B cell (primary cell): Measurements from ENCODE around the gene DCLK1. TPM values are rescaled to one million over a fixed set of nuclear protein-coding genes. Genes with fewer than 3 reads are reported as not detected.

Source experiments
- ATAC-seq: fragments of 200-7000 bp; cut with Tn5 transposase; one replicate; pipeline ENCODE4 v1.10.0; 2021; ENCODE audit warnings: low read depth, mild to moderate bottlenecking, moderate number of reproducible peaks, moderate library complexity
- CTCF ChIA-PET: fragments of 350-600 bp; sonication (Branson Sonifier 250); formaldehyde crosslinking; loops from one replicate; lab custom pipeline; 2021; ENCODE audit warnings: antibody characterized with exemption, inconsistent platforms; lab: Charles Lee
- POLR2A ChIA-PET: fragments of 350-600 bp; sonication (Branson Sonifier 250); formaldehyde crosslinking; loops from one replicate; lab custom pipeline; 2021; ENCODE audit warnings: antibody characterized with exemption; lab: Charles Lee
- DNase-seq: peaks from one replicate; pipeline ENCODE4 v3.0.0; 2013
- H2AFZ ChIP-seq: 2 replicates; pipeline ENCODE4 v1.6.1; 2012; ENCODE audit warnings: mild to moderate bottlenecking, low read depth, low read length; ENCODE audit not compliant: insufficient read depth, poor library complexity, severe bottlenecking
- H3K27ac ChIP-seq, 2 donors: 1 replicate in 1 of 2; 2 replicates in 1 of 2; pipeline ENCODE4 v1.5.1; 2012 to 2013; ENCODE audit warnings: low read length in 2 of 2, mild to moderate bottlenecking in 2 of 2, moderate library complexity in 1 of 2
- H3K27me3 ChIP-seq, 4 experiments: fragments of 200-600 bp in 1 of 4; sonication (generic) in 1 of 4; replicated peaks in 1 of 4; 1 replicate in 2 of 4; 2 replicates in 2 of 4; pipeline versions ENCODE4 v1.6.1 to v1.7.0; 2013 to 2016; ENCODE audit warnings: low read length in 3 of 4, mild to moderate bottlenecking in 2 of 4, mixed read lengths in 1 of 4, moderate library complexity in 1 of 4; ENCODE audit not compliant: insufficient read depth in 4 of 4, control insufficient read depth in 3 of 4; ENCODE audit errors: control extremely low read depth in 1 of 4
- H3K36me3 ChIP-seq, 2 experiments: replicated peaks in 1 of 2; 1 replicate in 1 of 2; 2 replicates in 1 of 2; pipeline versions ENCODE4 v1.6.1 to v1.7.1; 2013; ENCODE audit warnings: low read length in 1 of 2; ENCODE audit not compliant: insufficient read depth in 2 of 2, control insufficient read depth in 1 of 2; ENCODE audit errors: control extremely low read depth in 1 of 2, extremely low read depth in 1 of 2
- H3K4me1 ChIP-seq, 2 donors: fragments of 200-600 bp in 1 of 2; sonication (generic) in 1 of 2; 1 replicate in 1 of 2; 2 replicates in 1 of 2; pipeline versions ENCODE4 v1.5.1 to v1.6.1; 2013 to 2017; ENCODE audit warnings: low read length in 2 of 2; ENCODE audit not compliant: control insufficient read depth in 2 of 2, insufficient read depth in 2 of 2
- H3K4me2 ChIP-seq: replicated peaks from 2 replicates; pipeline ENCODE3; 2012; ENCODE audit warnings: mild to moderate bottlenecking, low read depth, low read length; ENCODE audit not compliant: poor library complexity, severe bottlenecking
- H3K4me3 ChIP-seq, 5 experiments: fragments of 200-600 bp in 1 of 5; sonication (generic) in 1 of 5; 1 replicate in 3 of 5; 2 replicates in 2 of 5; pipeline versions ENCODE4 v1.5.1 to v1.7.0; 2011 to 2016; ENCODE audit warnings: low read length in 4 of 5, mild to moderate bottlenecking in 4 of 5, low read depth in 2 of 5, control low read depth in 1 of 5, moderate library complexity in 1 of 5; ENCODE audit not compliant: insufficient read depth in 1 of 5; ENCODE audit errors: control extremely low read depth in 1 of 5, extremely low read depth in 1 of 5
- H3K79me2 ChIP-seq: fragments of 200-600 bp; sonication (generic); one replicate; pipeline ENCODE4 v1.6.0; 2016; ENCODE audit warnings: low read length; ENCODE audit not compliant: control insufficient read depth, insufficient read depth
- H3K9ac ChIP-seq: fragments of 200-600 bp; sonication (generic); 2 replicates; pipeline ENCODE4 v1.6.1; 2017; ENCODE audit warnings: mild to moderate bottlenecking, low read length, moderate library complexity
- H3K9me3 ChIP-seq, 3 donors: one replicate each; pipeline versions ENCODE4 v1.6.1 to v1.7.1; 2013; ENCODE audit warnings: low read length in 2 of 3; ENCODE audit not compliant: control insufficient read depth in 2 of 3, insufficient read depth in 1 of 3; ENCODE audit errors: control extremely low read depth in 1 of 3
- H4K20me1 ChIP-seq: 2 replicates; pipeline ENCODE4 v1.6.0; 2012; ENCODE audit warnings: mild to moderate bottlenecking, low read length; ENCODE audit not compliant: insufficient read depth, control insufficient read depth, poor library complexity, severe bottlenecking
- H3K27ac Mint-ChIP-seq: one replicate; pipeline ENCODE4 v1.8.0; 2021; ENCODE audit warnings: mixed read lengths
- H3K27me3 Mint-ChIP-seq: one replicate; pipeline ENCODE4 v1.8.0; 2021; ENCODE audit warnings: mixed read lengths
- H3K4me1 Mint-ChIP-seq: one replicate; pipeline ENCODE4 v1.8.0; 2021; ENCODE audit warnings: mixed read lengths
- H3K4me3 Mint-ChIP-seq: one replicate; pipeline ENCODE4 v1.8.0; 2021; ENCODE audit warnings: mixed read lengths
- H3K9me3 Mint-ChIP-seq: one replicate; pipeline ENCODE4 v1.8.0; 2022; ENCODE audit warnings: mixed read lengths; ENCODE audit not compliant: insufficient read depth
- CTCF ChIP-seq: fragments of 200-600 bp; IDR thresholded peaks from one replicate; pipeline ENCODE4 v1.8.0; 2022; ENCODE audit warnings: antibody characterized with exemption, mild to moderate bottlenecking
- EZH2 ChIP-seq: IDR thresholded peaks from 2 replicates; pipeline ENCODE4 v1.6.1; 2012; ENCODE audit warnings: borderline replicate concordance, low read depth, mild to moderate bottlenecking, moderate library complexity, low read length; ENCODE audit not compliant: insufficient read depth, poor library complexity, severe bottlenecking
- WGBS: methylation state at CpG from one replicate; pipeline ENCODE4 v1.1.5; 2013; ENCODE audit warnings: missing lambda C conversion rate; ENCODE audit not compliant: insufficient coverage; 5-methylcytosine and 5-hydroxymethylcytosine counted together
- intact Hi-C: fragments of 100-400 bp; cut with micrococcal nuclease; formaldehyde crosslinking; loops from one replicate; pipeline ENCODE4 v1.10.0; 2022
- polyA plus RNA-seq: library from polyadenylated mRNA; depleted of rRNA; stranded (reverse); fragments of >200 nt; gene quantifications from 2 replicates; pipeline ENCODE4 v1.2.3, GENCODE V29; 2012
- total RNA-seq, 2 donors: library from RNA; stranded (reverse); fragments of 120-200 nt in 1 of 2; gene quantifications; 1 replicate in 1 of 2; 2 replicates in 1 of 2; pipeline versions ENCODE4 v1.2.3 to v1.2.4, GENCODE V29; 2013 to 2022

Gene DCLK1
- total and polyA plus RNA-seq, 2 donors (not counting 1 experiment from before 2014, with no cell fraction given): not detected

- no peak overlapping the region for H3K27ac ChIP-seq
- Mint-ChIP-seq H3K4me3 (no peak overlapping the region), H3K4me1 (no peaks in the 10 kb centered on the region), H3K27ac (no peak overlapping the region), H3K9me3 (peaks cover 2% of the 10 kb centered on the region), H3K27me3 (peaks cover 5% of the 10 kb centered on the region)
- ATAC-seq (no peak), DNase-seq (no peak)
- no peaks in the 10 kb centered on the region for H3K36me3 ChIP-seq
- no peaks in the 10 kb centered on the region for H3K4me1 ChIP-seq
- intact Hi-C loops: no loop called here
- H3K79me2 ChIP-seq: no peaks in the 10 kb centered on the region
- POLR2A ChIA-PET: no interaction called here
- no peak overlapping the region for H3K4me3 ChIP-seq
- no peak overlapping the region for H3K9ac ChIP-seq
- H3K4me2 ChIP-seq: no peak overlapping the region
- H4K20me1 ChIP-seq: no peaks in the 10 kb centered on the region
- no peaks in the 10 kb centered on the region for H3K9me3 ChIP-seq
- CTCF ChIA-PET: no interaction called here
- no peak overlapping the region for H2AFZ ChIP-seq
- TF ChIP-seq CTCF: no peak
- no peak for TF ChIP-seq EZH2
- no peaks in the 10 kb centered on the region for H3K27me3 ChIP-seq
- WGBS: no CpG with 5 or more reads among the region's 3 CpGs
Measured at GRCh38 chr13:35848336-35849255, 282.6 kb downstream of the DCLK1 start.

- ChIA-PET CTCF (no interaction called here), POLR2A (no interaction called here)
- TF ChIP-seq CTCF (no peak), EZH2 (no peak)
- H3K27ac Mint-ChIP-seq: no peak overlapping the region
- DNase-seq: no peak
- H3K4me1 Mint-ChIP-seq: no peaks in the 10 kb centered on the region
- no peak overlapping the region for H3K27ac ChIP-seq
- H3K4me3 Mint-ChIP-seq: no peak overlapping the region
- no peaks in the 10 kb centered on the region for H3K27me3 ChIP-seq
- no peaks in the 10 kb centered on the region for H3K79me2 ChIP-seq
- no peak overlapping the region for H3K9ac ChIP-seq
- no peaks in the 10 kb centered on the region for H3K27me3 Mint-ChIP-seq
- H3K36me3 ChIP-seq: no peaks in the 10 kb centered on the region
- no peaks in the 10 kb centered on the region for H4K20me1 ChIP-seq
- H3K9me3 Mint-ChIP-seq: no peaks in the 10 kb centered on the region
- H3K4me1 ChIP-seq: no peaks in the 10 kb centered on the region
- no peak overlapping the region for H2AFZ ChIP-seq
- no peak overlapping the region for H3K4me3 ChIP-seq
- no peak overlapping the region for H3K4me2 ChIP-seq
- peaks cover 0 to 3% (median 0%) of the 10 kb centered on the region in 3 donors for H3K9me3 ChIP-seq
- intact Hi-C loops: no loop called here
- no peak for ATAC-seq
Measured at GRCh38 chr13:35843272-35843671, 287.9 kb downstream of the DCLK1 start.
